OCI-LY3 (cell line): ENCODE measurements around the gene LRP4.
A peak's percentile ranks its signal among the peaks of the same experiment; 100 is the strongest.
"Not testable (repeated sequence)": the region's sequence is repeated elsewhere in the genome, so short reads cannot be mapped to it uniquely, and the experiment has no call there.

Source experiments
- H2AFZ ChIP-seq: fragments of 200-600, 300-600 bp; shearing (Covaris generic); 2 replicates; pipeline ENCODE4 v1.6.0; 2014; ENCODE audit warnings: antibody characterized with exemption, low read depth, low read length
- H3K27ac ChIP-seq: fragments of 200-600, 300-600 bp; sonication (generic); 2 replicates; pipeline ENCODE4 v1.5.1; 2014; ENCODE audit warnings: mild to moderate bottlenecking, low read length, moderate library complexity, mixed read lengths
- H3K27me3 ChIP-seq: fragments of 200-600, 300-600 bp; sonication (generic); 2 replicates; pipeline ENCODE4 v1.6.1; 2014; ENCODE audit warnings: low read depth, low read length, mixed read lengths
- H3K36me3 ChIP-seq: fragments of 200-600, 300-600 bp; sonication (generic); replicated peaks from 2 replicates; pipeline ENCODE3; 2014; ENCODE audit warnings: low read depth, low read length, mixed read lengths
- H3K4me1 ChIP-seq: fragments of 300-600, 200-600 bp; sonication (generic); 2 replicates; pipeline ENCODE4 v1.6.1; 2014; ENCODE audit warnings: low read length, mixed read lengths
- H3K4me2 ChIP-seq: fragments of 200-600, 300-600 bp; sonication (generic); 2 replicates; pipeline ENCODE4 v1.6.1; 2014; ENCODE audit warnings: low read length, mixed read lengths
- H3K4me3 ChIP-seq: fragments of 300-600, 200-600 bp; sonication (generic); 2 replicates; pipeline ENCODE4 v1.5.1; 2014; ENCODE audit warnings: antibody characterized with exemption, mild to moderate bottlenecking, low read length, moderate library complexity
- H3K79me2 ChIP-seq: fragments of 300-600, 200-600 bp; shearing (Covaris generic); 2 replicates; pipeline ENCODE4 v1.6.1; 2014; ENCODE audit warnings: mild to moderate bottlenecking, low read length, mixed read lengths
- H3K9ac ChIP-seq: fragments of 300-600, 200-600 bp; shearing (Covaris generic); 2 replicates; pipeline ENCODE4 v1.6.0; 2014; ENCODE audit warnings: mild to moderate bottlenecking, low read length, moderate library complexity
- H3K9me3 ChIP-seq: fragments of 200-600, 300-600 bp; shearing (Covaris generic); 2 replicates; pipeline ENCODE4 v1.6.1; 2014; ENCODE audit warnings: low read length, mixed read lengths; ENCODE audit not compliant: insufficient read depth
- H4K20me1 ChIP-seq: fragments of 200-600, 300-600 bp; sonication (generic); 2 replicates; pipeline ENCODE4 v1.6.1; 2016; ENCODE audit warnings: low read length, mixed read lengths; ENCODE audit not compliant: insufficient read depth
- CTCF ChIP-seq: fragments of 200-600, 300-600 bp; sonication (generic); IDR thresholded peaks from 2 replicates; pipeline ENCODE4 v1.5.1; 2014; ENCODE audit warnings: antibody characterized with exemption, low read length, low read depth
- EZH2phosphoT487 ChIP-seq: fragments of 200-600 bp; shearing (Covaris generic); IDR thresholded peaks from 2 replicates; pipeline ENCODE4 v1.6.1; 2018; ENCODE audit warnings: antibody characterized with exemption, mixed run types, low read depth

LRP4 gene, protein sequence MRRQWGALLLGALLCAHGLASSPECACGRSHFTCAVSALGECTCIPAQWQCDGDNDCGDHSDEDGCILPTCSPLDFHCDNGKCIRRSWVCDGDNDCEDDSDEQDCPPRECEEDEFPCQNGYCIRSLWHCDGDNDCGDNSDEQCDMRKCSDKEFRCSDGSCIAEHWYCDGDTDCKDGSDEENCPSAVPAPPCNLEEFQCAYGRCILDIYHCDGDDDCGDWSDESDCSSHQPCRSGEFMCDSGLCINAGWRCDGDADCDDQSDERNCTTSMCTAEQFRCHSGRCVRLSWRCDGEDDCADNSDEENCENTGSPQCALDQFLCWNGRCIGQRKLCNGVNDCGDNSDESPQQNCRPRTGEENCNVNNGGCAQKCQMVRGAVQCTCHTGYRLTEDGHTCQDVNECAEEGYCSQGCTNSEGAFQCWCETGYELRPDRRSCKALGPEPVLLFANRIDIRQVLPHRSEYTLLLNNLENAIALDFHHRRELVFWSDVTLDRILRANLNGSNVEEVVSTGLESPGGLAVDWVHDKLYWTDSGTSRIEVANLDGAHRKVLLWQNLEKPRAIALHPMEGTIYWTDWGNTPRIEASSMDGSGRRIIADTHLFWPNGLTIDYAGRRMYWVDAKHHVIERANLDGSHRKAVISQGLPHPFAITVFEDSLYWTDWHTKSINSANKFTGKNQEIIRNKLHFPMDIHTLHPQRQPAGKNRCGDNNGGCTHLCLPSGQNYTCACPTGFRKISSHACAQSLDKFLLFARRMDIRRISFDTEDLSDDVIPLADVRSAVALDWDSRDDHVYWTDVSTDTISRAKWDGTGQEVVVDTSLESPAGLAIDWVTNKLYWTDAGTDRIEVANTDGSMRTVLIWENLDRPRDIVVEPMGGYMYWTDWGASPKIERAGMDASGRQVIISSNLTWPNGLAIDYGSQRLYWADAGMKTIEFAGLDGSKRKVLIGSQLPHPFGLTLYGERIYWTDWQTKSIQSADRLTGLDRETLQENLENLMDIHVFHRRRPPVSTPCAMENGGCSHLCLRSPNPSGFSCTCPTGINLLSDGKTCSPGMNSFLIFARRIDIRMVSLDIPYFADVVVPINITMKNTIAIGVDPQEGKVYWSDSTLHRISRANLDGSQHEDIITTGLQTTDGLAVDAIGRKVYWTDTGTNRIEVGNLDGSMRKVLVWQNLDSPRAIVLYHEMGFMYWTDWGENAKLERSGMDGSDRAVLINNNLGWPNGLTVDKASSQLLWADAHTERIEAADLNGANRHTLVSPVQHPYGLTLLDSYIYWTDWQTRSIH (N-terminal part only)

GRCh38 chr11:46918083-46918787 lies at the start of gene LRP4:
Gene LRP4 (minus strand): TSS chr11:46918550. CDS start chr11:46918379, 171 bp downstream.
- Histone ChIP-seq H3K4me3 (peak within 1 kb of the TSS; percentile 84), H3K27me3 (peaks cover 34% of the 10 kb centered on the region), H3K4me2 (peak within 1 kb of the TSS; percentile 99), H4K20me1 (no peaks in the 10 kb centered on the region), H3K9me3 (no peaks in the 10 kb centered on the region), H3K4me1 (peaks cover 18% of the 10 kb centered on the region), H2AFZ (peak within 1 kb of the TSS; percentile 88), H3K79me2 (no peaks in the 10 kb centered on the region), H3K36me3 (no peaks in the 10 kb centered on the region), H3K9ac (peak within 1 kb of the TSS; percentile 68), H3K27ac (peak within 1 kb of the TSS; percentile 19; the same call in 1 of the 2 replicates)
- TF ChIP-seq CTCF (no peak), EZH2phosphoT487 (no peak)

DNA sequence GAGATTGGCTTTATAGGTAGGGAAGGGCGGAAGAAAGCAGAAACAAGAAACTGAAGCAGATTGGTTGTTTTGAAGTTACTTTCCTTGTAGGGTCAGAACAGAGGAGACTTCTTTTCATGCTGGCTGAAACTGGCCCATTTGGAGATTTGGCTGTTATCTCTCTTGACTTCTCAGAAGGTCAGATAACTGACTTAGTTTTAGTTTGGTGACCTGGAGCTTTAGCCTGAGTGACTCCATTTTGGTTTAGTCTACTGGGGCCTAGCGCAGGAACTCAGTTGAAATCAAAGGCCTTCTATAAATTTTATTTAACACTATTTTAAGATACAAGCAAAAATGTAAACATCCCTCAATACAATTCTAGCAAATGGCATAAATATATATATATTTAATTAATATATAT lies 49.6 kb upstream of the LRP4 start:
- no peak for TF ChIP-seq EZH2phosphoT487
- Histone ChIP-seq H3K4me1 (peaks cover 8% of the 10 kb centered on the region), H3K27ac (no peak overlapping the region), H3K4me2 (no peak overlapping the region), H3K36me3 (peaks cover under 1% of the 10 kb centered on the region), H3K9ac (no peak overlapping the region), H4K20me1 (no peaks in the 10 kb centered on the region), H3K4me3 (no peak overlapping the region), H3K79me2 (no peaks in the 10 kb centered on the region), H3K27me3 (no peaks in the 10 kb centered on the region), H2AFZ (no peak overlapping the region), H3K9me3 (no peaks in the 10 kb centered on the region)

- no peaks in the 10 kb centered on the region for H3K27me3 ChIP-seq
- TF ChIP-seq CTCF (peak; percentile 13; the same call in 1 of the 2 replicates), EZH2phosphoT487 (no peak)
- no peak overlapping the region for H2AFZ ChIP-seq
- H3K36me3 ChIP-seq = peaks cover 4% of the 10 kb centered on the region
- no peaks in the 10 kb centered on the region for H3K79me2 ChIP-seq
- no peak overlapping the region for H3K4me3 ChIP-seq
- no peaks in the 10 kb centered on the region for H4K20me1 ChIP-seq
- H3K9ac ChIP-seq = no peak overlapping the region
- peaks cover 8% of the 10 kb centered on the region for H3K4me1 ChIP-seq
- no peak overlapping the region for H3K4me2 ChIP-seq
- no peak overlapping the region for H3K27ac ChIP-seq
- H3K9me3 ChIP-seq = no peaks in the 10 kb centered on the region
These were observed 48.4 kb upstream of the LRP4 start for GRCh38 chr11:46966773-46967172.

- Histone ChIP-seq H3K4me2 (no peak overlapping the region), H3K27ac (no peak overlapping the region), H2AFZ (no peak overlapping the region), H3K9ac (no peak overlapping the region), H3K4me1 (peaks cover 8% of the 10 kb centered on the region), H3K4me3 (no peak overlapping the region), H3K9me3 (no peaks in the 10 kb centered on the region), H3K36me3 (peaks cover 9% of the 10 kb centered on the region), H3K79me2 (no peaks in the 10 kb centered on the region), H4K20me1 (no peaks in the 10 kb centered on the region), H3K27me3 (no peaks in the 10 kb centered on the region)
- no peak for TF ChIP-seq CTCF
- no peak for TF ChIP-seq EZH2phosphoT487
These were observed 45.5 kb upstream of the LRP4 start for GRCh38 chr11:46963844-46964243.

DNA sequence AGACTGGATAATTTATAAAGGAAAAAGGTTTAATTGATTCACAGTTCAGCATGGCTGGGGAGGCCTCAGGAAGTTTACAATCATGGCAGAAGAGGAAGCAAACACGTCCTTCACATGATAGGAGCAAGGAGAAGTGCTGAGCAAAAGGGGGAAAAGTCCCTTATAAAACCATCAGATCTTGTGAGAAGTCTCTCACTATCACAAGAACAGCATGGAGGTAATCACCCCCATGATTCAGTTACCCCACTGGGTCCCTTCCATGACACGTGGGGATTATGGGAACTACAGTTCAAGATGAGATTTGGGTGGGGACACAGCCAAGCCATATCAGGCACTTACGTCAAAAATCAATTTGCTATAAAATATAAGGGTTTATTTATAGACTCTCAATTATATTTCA lies 43.5 kb upstream of the LRP4 start:
- H3K4me1 ChIP-seq, H2AFZ ChIP-seq, H3K9ac ChIP-seq, H3K27ac ChIP-seq, H3K27me3 ChIP-seq, H4K20me1 ChIP-seq, H3K79me2 ChIP-seq, H3K9me3 ChIP-seq, H3K4me2 ChIP-seq, H3K4me3 ChIP-seq: not testable (repeated sequence)
- peaks cover 14% of the 10 kb centered on the region for H3K36me3 ChIP-seq
